Measurements from ENCODE around the gene FAM174C. TPM values are rescaled to one million over a fixed set of nuclear protein-coding genes. Genes with fewer than 3 reads are reported as not detected.
A peak's percentile ranks its signal among the peaks of the same experiment; 100 is the strongest.

The FAM174C gene
- total and polyA plus RNA-seq, 8 donors, result 6.2 to 240 (median 78.1) TPM

DNA sequence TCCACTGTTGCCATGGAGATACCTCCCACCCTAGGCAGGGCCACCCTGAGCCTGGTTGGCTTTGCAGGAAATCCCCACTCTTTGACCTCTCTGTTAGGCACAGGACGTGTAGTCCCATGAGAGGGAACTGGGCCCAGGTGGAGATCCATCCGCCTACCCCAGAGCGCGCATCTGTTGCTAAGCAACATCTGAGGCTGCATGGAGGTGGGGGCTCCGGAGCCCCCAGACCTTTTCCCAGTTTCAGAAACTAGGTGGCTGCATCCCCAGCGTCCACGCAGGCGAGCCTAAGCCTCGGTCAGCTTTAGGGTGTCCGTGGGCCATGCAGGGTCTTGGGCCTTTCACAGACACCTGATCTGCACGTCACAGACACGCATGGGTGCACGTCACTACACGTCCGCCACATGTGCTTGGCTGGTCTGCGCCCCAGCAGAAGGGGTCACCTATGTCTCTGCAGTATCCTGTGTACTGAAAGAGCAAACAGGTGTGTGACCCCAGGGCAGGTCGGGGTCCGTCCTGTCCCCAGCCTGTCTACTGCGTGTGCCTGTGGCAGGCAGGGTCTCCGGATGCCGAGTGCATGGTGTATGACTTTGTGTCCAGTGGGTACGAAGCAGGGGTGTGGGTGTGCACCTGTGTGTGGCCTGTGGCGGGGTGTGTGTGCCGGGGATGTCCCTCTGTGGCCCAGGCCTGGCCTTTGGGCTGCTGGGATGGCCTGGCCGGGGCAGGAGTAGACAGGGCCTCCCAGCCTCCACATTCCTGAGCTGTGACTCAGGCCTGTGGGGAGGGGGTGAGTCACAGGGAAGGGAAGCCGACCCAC is 10.3 kb upstream of the FAM174C start:
- Histone ChIP-seq H3K9me3 (no peaks in the 10 kb centered on the region), H3K27me3 (no peaks in the 10 kb centered on the region), H3K36me3 (no peaks in the 10 kb centered on the region), H3K4me1 (peaks cover 71 to 85% (median 82%) of the 10 kb centered on the region in 4 donors), H3K27ac (peak overlapping the region; percentile 22 to 100 (median 100)), H3K4me3 (peak overlapping the region in 1 of 4 donors; percentile 61)
- peak; percentile 73 to 88 for DNase-seq
- intact Hi-C loops (cut with DNase I; ENCODE audit: low total_unique reads), result no loop called here
- peak in 2 of 3 donors; percentile 9 to 47 for TF ChIP-seq POLR2AphosphoS5 (IDR thresholded peaks at IDR 0.05)
- no peak for TF ChIP-seq POLR2A (IDR thresholded peaks at IDR 0.05)
- 68 to 79% (median 76%) methylated on average over 20 to 26 of the region's 26 CpGs for WGBS, 5 donors

DNA sequence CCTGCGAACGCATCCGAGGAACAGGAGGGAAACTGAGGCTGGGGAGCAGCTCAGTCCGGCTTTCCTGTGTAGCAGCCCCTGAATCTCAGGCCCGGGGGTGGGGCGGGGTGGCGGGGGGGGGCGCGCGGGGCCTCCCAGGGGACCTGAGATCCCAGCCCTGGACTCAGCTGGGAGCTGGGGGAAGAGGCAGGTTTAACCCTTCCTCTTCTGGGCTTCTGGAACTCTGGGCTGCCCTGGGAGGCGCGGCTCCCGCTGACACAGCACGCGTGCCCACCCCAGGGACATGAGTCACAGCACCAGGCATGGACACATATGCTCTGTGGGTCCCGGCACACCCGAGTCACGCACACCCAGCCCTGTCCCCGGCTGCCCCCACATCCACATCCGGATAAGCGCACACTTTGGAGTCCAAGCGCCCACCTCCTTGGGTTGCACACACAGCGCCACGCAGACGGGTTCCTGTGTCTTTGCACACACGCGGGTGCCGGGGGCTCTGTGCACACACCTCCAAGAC is 9.7 kb upstream of the FAM174C start:
- no peak for TF ChIP-seq POLR2A (IDR thresholded peaks at IDR 0.05)
- no peak for TF ChIP-seq EP300 (IDR thresholded peaks at IDR 0.05)
- TF ChIP-seq, protein P1, sequence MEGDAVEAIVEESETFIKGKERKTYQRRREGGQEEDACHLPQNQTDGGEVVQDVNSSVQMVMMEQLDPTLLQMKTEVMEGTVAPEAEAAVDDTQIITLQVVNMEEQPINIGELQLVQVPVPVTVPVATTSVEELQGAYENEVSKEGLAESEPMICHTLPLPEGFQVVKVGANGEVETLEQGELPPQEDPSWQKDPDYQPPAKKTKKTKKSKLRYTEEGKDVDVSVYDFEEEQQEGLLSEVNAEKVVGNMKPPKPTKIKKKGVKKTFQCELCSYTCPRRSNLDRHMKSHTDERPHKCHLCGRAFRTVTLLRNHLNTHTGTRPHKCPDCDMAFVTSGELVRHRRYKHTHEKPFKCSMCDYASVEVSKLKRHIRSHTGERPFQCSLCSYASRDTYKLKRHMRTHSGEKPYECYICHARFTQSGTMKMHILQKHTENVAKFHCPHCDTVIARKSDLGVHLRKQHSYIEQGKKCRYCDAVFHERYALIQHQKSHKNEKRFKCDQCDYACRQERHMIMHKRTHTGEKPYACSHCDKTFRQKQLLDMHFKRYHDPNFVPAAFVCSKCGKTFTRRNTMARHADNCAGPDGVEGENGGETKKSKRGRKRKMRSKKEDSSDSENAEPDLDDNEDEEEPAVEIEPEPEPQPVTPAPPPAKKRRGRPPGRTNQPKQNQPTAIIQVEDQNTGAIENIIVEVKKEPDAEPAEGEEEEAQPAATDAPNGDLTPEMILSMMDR (IDR thresholded peaks at IDR 0.05), result no peak
- peak in 2 of 3 donors; percentile 12 to 22 for TF ChIP-seq POLR2AphosphoS5 (IDR thresholded peaks at IDR 0.05)
- Histone ChIP-seq H3K27me3 (no peaks in the 10 kb centered on the region), H3K9me3 (no peaks in the 10 kb centered on the region), H3K4me1 (peaks cover 71 to 85% (median 82%) of the 10 kb centered on the region in 4 donors), H3K27ac (peak overlapping the region; percentile 80 to 100 (median 100)), H3K4me3 (peak overlapping the region; percentile 44 to 61 (median 50)), H3K36me3 (peaks cover 0 to 3% (median under 1%) of the 10 kb centered on the region in 4 donors)
- 2 to 31% (median 13%) methylated on average over 15 to 28 of the region's 28 CpGs for WGBS, 5 donors
- DNase-seq, result peak in 1 of 2 donors; percentile 78
- intact Hi-C loops (cut with DNase I; ENCODE audit: low total_unique reads), result loop anchor here (2.0 kb wide), 1 partner anchor 21 kb away; no protein-coding TSS in a partner anchor

DNA sequence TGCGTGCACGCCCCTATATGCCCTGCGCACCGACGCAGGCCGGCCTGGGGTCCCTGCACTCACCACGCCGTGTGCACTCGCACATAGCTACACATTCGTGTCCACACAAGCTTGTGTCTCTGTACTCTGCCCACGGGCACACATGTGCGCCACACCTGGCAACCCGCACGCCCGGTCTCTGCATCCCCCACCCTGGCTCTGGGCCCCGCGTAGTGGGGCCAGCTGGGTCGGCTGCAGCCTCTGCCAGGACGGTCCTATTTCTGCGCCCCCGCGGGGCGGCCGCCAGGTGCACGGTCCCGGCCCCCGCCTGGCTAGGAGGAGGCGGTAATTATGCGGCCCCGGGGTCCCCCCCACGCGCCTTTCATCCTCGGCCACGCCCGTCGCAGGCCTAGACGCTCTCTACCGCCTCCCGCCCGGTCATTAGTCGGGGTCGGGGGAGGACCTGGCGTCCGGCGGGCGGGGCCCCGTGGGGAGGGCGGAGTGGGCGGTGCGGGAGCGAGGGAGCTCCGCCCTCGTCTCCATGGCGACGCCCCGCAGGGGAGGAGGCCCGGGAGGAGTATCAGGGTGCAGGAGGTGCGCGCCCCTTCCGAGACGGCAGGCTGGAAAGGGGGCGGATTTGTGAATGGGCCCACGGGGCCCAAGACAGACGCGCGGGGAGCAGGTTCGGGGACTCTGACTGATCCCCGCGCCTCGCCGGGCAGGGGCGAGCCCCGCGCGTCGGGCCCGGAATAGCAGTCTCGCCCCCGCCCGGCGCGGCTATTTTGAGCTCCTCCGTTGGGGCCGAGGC is 9.0 kb upstream of the FAM174C start:
- H3K27ac ChIP-seq, result peak overlapping the region; percentile 80 to 100 (median 100)
- WGBS, 5 donors, result 1 to 10% (median 3%) methylated on average over 25 to 84 of the region's 84 CpGs
- intact Hi-C loops (cut with DNase I; ENCODE audit: low total_unique reads), result loop anchor here (2.0 kb wide), 1 partner anchor 22 kb away; no protein-coding TSS in a partner anchor

DNA sequence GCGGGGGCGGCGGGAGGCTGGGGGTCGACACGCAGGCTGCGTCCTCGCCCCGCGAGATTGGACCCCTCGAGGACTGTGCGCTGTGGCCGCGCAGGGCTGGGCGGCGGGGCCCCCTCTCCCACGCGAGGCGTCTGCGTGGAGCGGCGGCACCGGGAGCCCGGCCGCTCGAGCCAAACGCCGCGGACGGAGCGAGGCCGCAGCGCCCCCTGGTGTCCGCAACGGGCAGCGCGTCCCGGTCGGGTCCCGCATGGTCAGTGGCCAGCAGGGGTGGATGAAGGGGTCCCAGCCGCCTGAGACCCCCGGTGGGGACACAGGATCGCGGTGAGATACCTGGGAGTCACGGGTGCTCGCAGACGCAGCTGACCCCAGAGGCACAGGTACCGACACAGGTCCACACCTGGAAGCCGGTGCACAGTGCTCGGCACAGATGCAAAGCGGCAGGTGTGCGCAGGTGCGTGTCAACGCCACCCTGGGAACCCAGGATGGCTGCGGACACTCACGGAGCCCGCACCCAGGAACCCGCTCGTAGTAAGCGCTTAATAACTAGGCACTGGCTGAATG is 8.3 kb upstream of the FAM174C start:
- peak overlapping the region; percentile 80 to 100 (median 100) for H3K27ac ChIP-seq

More for the DNA sequence above, 9.0 kb upstream of the FAM174C start:
- Histone ChIP-seq H3K4me1 (peaks cover 74 to 89% (median 84%) of the 10 kb centered on the region in 4 donors), H3K4me3 (peak overlapping the region; percentile 44 to 61 (median 50)), H3K36me3 (peaks cover 6 to 9% (median 6%) of the 10 kb centered on the region in 4 donors), H3K9me3 (no peaks in the 10 kb centered on the region), H3K27me3 (no peaks in the 10 kb centered on the region)
- peak; percentile 89 to 93 for DNase-seq
- TF ChIP-seq, protein P1 (IDR thresholded peaks at IDR 0.05), result no peak
- TF ChIP-seq POLR2A (IDR thresholded peaks at IDR 0.05) (no peak), POLR2AphosphoS5 (IDR thresholded peaks at IDR 0.05) (peak in 2 of 3 donors; percentile 28 to 68), EP300 (IDR thresholded peaks at IDR 0.05) (no peak)

More for the DNA sequence above, 8.3 kb upstream of the FAM174C start:
- no peaks in the 10 kb centered on the region for H3K27me3 ChIP-seq
- 0 to 2% (median 1%) methylated on average over 35 to 59 of the region's 59 CpGs for WGBS, 5 donors
- H3K4me3 ChIP-seq, result peak overlapping the region; percentile 44 to 61 (median 50)
- peaks cover 13 to 16% (median 13%) of the 10 kb centered on the region in 4 donors for H3K36me3 ChIP-seq
- intact Hi-C loops (cut with DNase I; ENCODE audit: low total_unique reads), result loop anchor here (2.0 kb wide), 1 partner anchor 22 kb away; no protein-coding TSS in a partner anchor
- H3K9me3 ChIP-seq, result no peaks in the 10 kb centered on the region
- DNase-seq, result peak; percentile 80 to 91
- H3K4me1 ChIP-seq, result peaks cover 74 to 89% (median 84%) of the 10 kb centered on the region in 4 donors
- TF ChIP-seq POLR2A (IDR thresholded peaks at IDR 0.05) (no peak), POLR2AphosphoS5 (IDR thresholded peaks at IDR 0.05) (peak; percentile 41 to 80 (median 43)), EP300 (IDR thresholded peaks at IDR 0.05) (no peak)
- TF ChIP-seq, protein P1 (IDR thresholded peaks at IDR 0.05), result peak in 6 of 7 experiments; percentile 76 to 99 (median 95)
